GM23338 (cell line): ENCODE measurements around the gene RABGAP1L. TPM values are rescaled to one million over a fixed set of nuclear protein-coding genes. Genes with fewer than 3 reads are reported as not detected.

Source experiments
- ATAC-seq: fragments of 200-7000 bp; cut with Tn5 transposase; 3 replicates; pipeline ENCODE4 v1.9.1; 2020
- DNase-seq: peaks from one replicate; pipeline ENCODE4 v3.0.0-alpha.2; 2015; ENCODE audit warnings: low spot score
- H2AFZ ChIP-seq: fragments of 200-600 bp; sonication (generic); 2 replicates; pipeline ENCODE4 v1.8.0; 2016; ENCODE audit warnings: antibody characterized with exemption, mild to moderate bottlenecking, moderate library complexity
- H3F3A ChIP-seq: fragments of 200-600 bp; sonication (generic); replicated peaks from 2 replicates; pipeline ENCODE4 v1.8.0; 2017; ENCODE audit warnings: antibody characterized with exemption, mixed run types, low read depth
- H3K27ac ChIP-seq: fragments of 200-600 bp; sonication (generic); 2 replicates; pipeline ENCODE4 v1.6.1; 2016; ENCODE audit warnings: low read depth
- H3K27me3 ChIP-seq: fragments of 200-600 bp; sonication (generic); 2 replicates; pipeline ENCODE4 v1.8.0; 2016; ENCODE audit warnings: mild to moderate bottlenecking, mixed run types, moderate library complexity; ENCODE audit not compliant: insufficient read depth
- H3K36me3 ChIP-seq: fragments of 200-600 bp; sonication (generic); 2 replicates; pipeline ENCODE4 v1.8.0; 2016; ENCODE audit warnings: mild to moderate bottlenecking; ENCODE audit not compliant: insufficient read depth
- H3K4me1 ChIP-seq: fragments of 200-600 bp; sonication (generic); 2 replicates; pipeline ENCODE4 v1.8.0; 2016; ENCODE audit warnings: mild to moderate bottlenecking, moderate library complexity; ENCODE audit not compliant: insufficient read depth
- H3K4me2 ChIP-seq: fragments of 200-600 bp; sonication (generic); 2 replicates; pipeline ENCODE4 v1.7.1; 2017; ENCODE audit warnings: mixed run types
- H3K4me3 ChIP-seq: fragments of 200-600 bp; sonication (generic); 2 replicates; pipeline ENCODE4 v1.6.1; 2016; ENCODE audit warnings: mixed run types
- H3K79me2 ChIP-seq: fragments of 200-600 bp; sonication (generic); replicated peaks from 2 replicates; pipeline ENCODE4 v1.8.0; 2017; ENCODE audit warnings: mild to moderate bottlenecking; ENCODE audit not compliant: insufficient read depth
- H3K9me2 ChIP-seq: fragments of 200-600 bp; sonication (generic); 2 replicates; pipeline ENCODE4 v1.8.0; 2017; ENCODE audit not compliant: insufficient read depth
- H4K20me1 ChIP-seq: fragments of 200-600 bp; sonication (generic); replicated peaks from 2 replicates; pipeline ENCODE4 v1.8.0; 2017; ENCODE audit warnings: mild to moderate bottlenecking; ENCODE audit not compliant: insufficient read depth
- H3K27ac Mint-ChIP-seq: 2 replicates; pipeline ENCODE4 v1.8.0; 2020; ENCODE audit warnings: inconsistent platforms, mild to moderate bottlenecking, moderate library complexity, mixed read lengths
- H3K27me3 Mint-ChIP-seq: 3 replicates; pipeline ENCODE4 v1.8.0; 2022; ENCODE audit warnings: low read depth, mild to moderate bottlenecking, moderate library complexity, mixed read lengths, inconsistent platforms; ENCODE audit not compliant: insufficient read depth, poor library complexity
- H3K36me3 Mint-ChIP-seq: 3 replicates; pipeline ENCODE4 v1.8.0; 2021; ENCODE audit warnings: low read depth, mild to moderate bottlenecking, inconsistent platforms, moderate library complexity, mixed read lengths
- H3K4me1 Mint-ChIP-seq: 3 replicates; pipeline ENCODE4 v1.8.0; 2020; ENCODE audit warnings: mild to moderate bottlenecking, inconsistent platforms, mixed read lengths
- H3K4me3 Mint-ChIP-seq: 3 replicates; pipeline ENCODE4 v1.8.0; 2021; ENCODE audit warnings: moderate library complexity, mild to moderate bottlenecking, inconsistent platforms, mixed read lengths
- H3K9me3 Mint-ChIP-seq: 3 replicates; pipeline ENCODE4 v1.8.0; 2020; ENCODE audit warnings: moderate library complexity, mild to moderate bottlenecking, inconsistent platforms, mixed read lengths
- CREB1 ChIP-seq: fragments of 250-450 bp; sonication (Bioruptor Pico); IDR thresholded peaks from 2 replicates; pipeline ENCODE4 v1.5.0; 2020; ENCODE audit warnings: low read depth, mild to moderate bottlenecking, moderate library complexity
- EZH2phosphoT487 ChIP-seq: fragments of 200-600 bp; sonication (generic); IDR thresholded peaks from one replicate; pipeline ENCODE4 v1.8.1; 2018; ENCODE audit warnings: antibody characterized with exemption; ENCODE audit not compliant: unreplicated experiment
- JUNB ChIP-seq: IDR thresholded peaks from one replicate; pipeline ENCODE4 v1.6.1; 2016; ENCODE audit warnings: antibody characterized with exemption; ENCODE audit not compliant: unreplicated experiment
- NANOG ChIP-seq: IDR thresholded peaks from 2 replicates; pipeline ENCODE4 v1.6.1; 2016; ENCODE audit warnings: antibody characterized with exemption, borderline replicate concordance
- ZNF114 ChIP-seq: fragments of 250-450 bp; sonication (Bioruptor Pico); IDR thresholded peaks from 2 replicates; pipeline ENCODE4 v1.5.0; 2020; ENCODE audit warnings: mild to moderate bottlenecking, moderate library complexity
- ZNF331 ChIP-seq: fragments of 250-450 bp; sonication (Bioruptor Pico); IDR thresholded peaks from 2 replicates; pipeline ENCODE4 v1.5.0; 2020; ENCODE audit warnings: low read depth, mild to moderate bottlenecking, moderate library complexity
- polyA plus RNA-seq: library from polyadenylated mRNA; unstranded; fragments of >200 nt; fragmentation: Nextera tagmentation; extraction: Ambion mirVana; gene quantifications from 2 replicates; pipeline ENCODE4 v1.2.1, GENCODE V29; 2016
- total RNA-seq: library from RNA; depleted of rRNA; stranded (reverse); fragments of >200 nt; shearing (Covaris generic); gene quantifications from 2 replicates; pipeline ENCODE4 v1.2.3, GENCODE V29; 2014
- TF ChIP-seq, protein P1 (sequence below), 2 experiments: fragments of 200-600 bp in 1 of 2; sonication (generic) in 1 of 2; conservative IDR thresholded peaks; 2 replicates each; pipeline versions ENCODE4 v1.5.1 to v1.6.1; 2016 to 2017; ENCODE audit warnings: antibody characterized with exemption in 2 of 2, low read depth in 2 of 2, mild to moderate bottlenecking in 2 of 2, moderate library complexity in 1 of 2
- TF ChIP-seq, protein P2 (sequence below): IDR thresholded peaks from 2 replicates; pipeline ENCODE4 v1.6.1; 2016; ENCODE audit warnings: antibody characterized with exemption

RABGAP1L gene
- total and polyA plus RNA-seq, 2 experiments from 2014 or later, result 83.2 to 136 TPM

DNA sequence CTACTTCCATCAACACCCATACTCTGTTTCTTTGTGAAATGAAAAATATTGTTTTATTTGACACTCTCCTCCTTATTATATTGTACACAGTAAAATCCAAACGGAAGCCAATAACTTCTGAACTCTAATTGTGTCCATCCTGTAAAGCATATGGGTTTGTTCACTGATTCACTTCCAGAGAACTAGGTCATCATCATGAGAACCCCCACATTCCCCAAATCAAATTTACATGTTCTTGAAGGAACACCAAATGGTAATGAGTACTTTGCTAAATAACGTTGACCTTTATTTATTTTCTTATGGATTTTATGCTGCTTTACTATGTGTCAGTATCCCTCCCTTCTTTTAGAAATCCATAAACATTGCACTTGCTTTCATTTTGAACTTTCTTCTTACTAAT lies 627.0 kb downstream of the RABGAP1L start:
- no peak overlapping the region for H3K4me3 Mint-ChIP-seq
- TF ChIP-seq NANOG (no peak), JUNB (no peak), ZNF114 (CRISPR knock-in tag) (no peak), CREB1 (no peak), EZH2phosphoT487 (no peak)
- TF ChIP-seq, protein P1, sequence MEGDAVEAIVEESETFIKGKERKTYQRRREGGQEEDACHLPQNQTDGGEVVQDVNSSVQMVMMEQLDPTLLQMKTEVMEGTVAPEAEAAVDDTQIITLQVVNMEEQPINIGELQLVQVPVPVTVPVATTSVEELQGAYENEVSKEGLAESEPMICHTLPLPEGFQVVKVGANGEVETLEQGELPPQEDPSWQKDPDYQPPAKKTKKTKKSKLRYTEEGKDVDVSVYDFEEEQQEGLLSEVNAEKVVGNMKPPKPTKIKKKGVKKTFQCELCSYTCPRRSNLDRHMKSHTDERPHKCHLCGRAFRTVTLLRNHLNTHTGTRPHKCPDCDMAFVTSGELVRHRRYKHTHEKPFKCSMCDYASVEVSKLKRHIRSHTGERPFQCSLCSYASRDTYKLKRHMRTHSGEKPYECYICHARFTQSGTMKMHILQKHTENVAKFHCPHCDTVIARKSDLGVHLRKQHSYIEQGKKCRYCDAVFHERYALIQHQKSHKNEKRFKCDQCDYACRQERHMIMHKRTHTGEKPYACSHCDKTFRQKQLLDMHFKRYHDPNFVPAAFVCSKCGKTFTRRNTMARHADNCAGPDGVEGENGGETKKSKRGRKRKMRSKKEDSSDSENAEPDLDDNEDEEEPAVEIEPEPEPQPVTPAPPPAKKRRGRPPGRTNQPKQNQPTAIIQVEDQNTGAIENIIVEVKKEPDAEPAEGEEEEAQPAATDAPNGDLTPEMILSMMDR (conservative IDR thresholded peaks at IDR 0.05; ENCODE audit: low read depth in 2 of 2), result no peak
- no peak for ATAC-seq

DNA sequence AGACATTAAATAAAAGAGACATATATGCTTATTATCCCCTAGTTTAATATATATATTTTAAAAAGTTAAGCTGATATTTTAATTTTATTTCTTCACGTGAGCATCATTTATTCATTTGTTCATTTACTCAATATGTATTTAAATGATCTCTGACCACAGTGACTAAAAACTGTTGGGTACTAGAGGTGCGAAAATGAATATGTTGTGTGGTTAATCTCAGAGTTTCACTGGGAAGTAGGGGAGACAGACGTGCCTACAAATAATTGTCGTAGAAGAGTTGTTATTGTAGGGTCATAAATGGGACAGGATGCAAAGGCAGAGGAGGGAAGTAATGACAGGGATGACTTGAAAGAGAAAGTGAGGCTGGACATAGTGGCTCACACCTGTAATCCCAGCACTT lies 627.4 kb downstream of the RABGAP1L start:
- Mint-ChIP-seq H3K27me3 (peaks cover 2% of the 10 kb centered on the region), H3K9me3 (no peaks in the 10 kb centered on the region), H3K4me3 (no peak overlapping the region), H3K36me3 (no peaks in the 10 kb centered on the region), H3K27ac (no peak overlapping the region), H3K4me1 (peaks cover 12% of the 10 kb centered on the region)
- no peak for DNase-seq
- Histone ChIP-seq H3F3A (no peaks in the 10 kb centered on the region), H2AFZ (no peak overlapping the region), H3K79me2 (no peaks in the 10 kb centered on the region), H3K4me3 (no peak overlapping the region), H3K36me3 (no peaks in the 10 kb centered on the region), H4K20me1 (no peaks in the 10 kb centered on the region), H3K4me1 (peaks cover 10% of the 10 kb centered on the region; the same call in 1 of the 2 replicates), H3K9me2 (peaks cover 9% of the 10 kb centered on the region; the same call in 1 of the 2 replicates), H3K27me3 (no peaks in the 10 kb centered on the region), H3K4me2 (no peak overlapping the region), H3K27ac (no peak overlapping the region)
- TF ChIP-seq, protein P1 (conservative IDR thresholded peaks at IDR 0.05; ENCODE audit: low read depth in 2 of 2), result no peak
- no peak for TF ChIP-seq ZNF331 (CRISPR knock-in tag)
- TF ChIP-seq, protein P2, sequence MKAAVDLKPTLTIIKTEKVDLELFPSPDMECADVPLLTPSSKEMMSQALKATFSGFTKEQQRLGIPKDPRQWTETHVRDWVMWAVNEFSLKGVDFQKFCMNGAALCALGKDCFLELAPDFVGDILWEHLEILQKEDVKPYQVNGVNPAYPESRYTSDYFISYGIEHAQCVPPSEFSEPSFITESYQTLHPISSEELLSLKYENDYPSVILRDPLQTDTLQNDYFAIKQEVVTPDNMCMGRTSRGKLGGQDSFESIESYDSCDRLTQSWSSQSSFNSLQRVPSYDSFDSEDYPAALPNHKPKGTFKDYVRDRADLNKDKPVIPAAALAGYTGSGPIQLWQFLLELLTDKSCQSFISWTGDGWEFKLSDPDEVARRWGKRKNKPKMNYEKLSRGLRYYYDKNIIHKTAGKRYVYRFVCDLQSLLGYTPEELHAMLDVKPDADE, result no peak
- no peak for ATAC-seq

More for the DNA sequence above, 627.0 kb downstream of the RABGAP1L start:
- H3K27me3 ChIP-seq, result no peaks in the 10 kb centered on the region
- H3K36me3 Mint-ChIP-seq, result no peaks in the 10 kb centered on the region
- H3K36me3 ChIP-seq, result no peaks in the 10 kb centered on the region
- H2AFZ ChIP-seq, result no peak overlapping the region
- H3K27me3 Mint-ChIP-seq, result peaks cover 2% of the 10 kb centered on the region
- peaks cover 10% of the 10 kb centered on the region for H3K4me1 Mint-ChIP-seq
- H3F3A ChIP-seq, result no peaks in the 10 kb centered on the region
- H3K27ac ChIP-seq, result no peak overlapping the region
- H3K4me2 ChIP-seq, result no peak overlapping the region
- H3K27ac Mint-ChIP-seq, result no peak overlapping the region
- H3K9me2 ChIP-seq, result peaks cover 9% of the 10 kb centered on the region; the same call in 1 of the 2 replicates
- H3K4me1 ChIP-seq, result peaks cover 10% of the 10 kb centered on the region; the same call in 1 of the 2 replicates
- H3K4me3 ChIP-seq, result no peak overlapping the region
- H4K20me1 ChIP-seq, result no peaks in the 10 kb centered on the region
- no peak for DNase-seq
- H3K79me2 ChIP-seq, result no peaks in the 10 kb centered on the region
- H3K9me3 Mint-ChIP-seq, result no peaks in the 10 kb centered on the region
